ENCODE results near the gene SIL1.

Gene SIL1

GRCh38 chr5:139082813-139083498 is 115.2 kb downstream of the SIL1 start:
- TF ChIP-seq CTCF (IDR thresholded peaks at IDR 0.05): no peak

DNA sequence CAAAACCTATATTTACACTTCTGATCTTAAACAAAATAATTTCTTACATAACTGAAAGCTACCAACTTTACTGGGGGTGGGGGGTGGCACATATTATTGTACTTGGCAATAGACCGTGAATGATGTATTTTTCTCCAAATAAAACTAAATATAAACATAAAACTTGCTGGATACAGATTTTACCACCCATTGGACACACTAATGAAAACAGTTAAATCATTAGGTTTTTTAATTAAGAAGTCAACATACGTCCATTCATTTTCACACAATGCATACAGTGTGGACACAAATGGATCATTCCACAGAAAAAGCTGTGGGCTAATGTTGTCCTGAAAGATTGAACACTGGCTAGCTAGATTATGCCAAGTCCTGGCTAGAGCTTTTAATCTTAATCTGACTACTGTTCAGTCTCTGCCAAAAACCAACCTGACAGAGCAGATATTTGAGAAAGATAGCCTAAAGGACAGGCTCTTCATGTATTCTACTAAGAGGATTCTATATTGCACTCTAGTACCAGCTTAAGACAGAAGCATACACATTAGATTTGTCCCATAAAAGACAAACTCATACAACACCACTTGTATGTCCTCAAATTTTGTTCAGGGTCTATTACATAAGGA is 118.1 kb downstream of the SIL1 start:
- no peak for TF ChIP-seq CTCF (IDR thresholded peaks at IDR 0.05)

DNA sequence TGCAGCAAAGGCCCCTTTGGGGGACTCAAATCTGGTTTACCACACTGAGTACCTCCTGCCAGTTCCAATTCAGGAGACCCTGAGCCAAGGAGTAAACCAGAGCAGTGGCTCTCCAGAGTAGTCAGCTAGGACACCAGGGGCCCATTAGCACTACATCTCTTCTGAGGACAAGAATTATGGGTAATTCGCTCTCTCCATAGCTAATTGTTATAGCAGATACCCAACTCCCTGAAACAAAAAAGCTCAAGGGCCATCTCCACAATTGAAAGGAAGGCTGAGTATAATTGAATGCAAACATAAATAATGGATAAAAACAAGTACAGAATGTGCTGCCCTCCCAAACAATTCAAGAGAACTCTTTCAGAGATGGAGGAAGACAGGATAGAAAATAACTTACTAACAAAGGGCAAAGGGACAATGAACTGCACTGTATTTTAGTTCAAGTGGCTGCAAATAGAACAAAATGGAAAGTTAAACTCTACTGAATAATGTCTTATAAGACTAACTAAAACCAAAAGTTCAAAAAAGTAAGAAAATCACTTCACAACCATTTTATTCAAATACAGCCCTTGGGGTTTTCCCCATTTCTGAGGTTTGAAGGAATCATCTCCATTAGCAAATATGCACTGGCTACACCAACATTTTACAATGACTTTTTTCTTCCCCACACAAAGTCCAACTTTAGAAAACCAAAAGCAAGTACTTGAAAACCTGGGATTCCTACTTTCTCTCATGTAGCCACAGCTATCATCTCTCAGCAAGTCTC is 118.8 kb downstream of the SIL1 start:
- no peak for TF ChIP-seq CTCF (IDR thresholded peaks at IDR 0.05)

DNA sequence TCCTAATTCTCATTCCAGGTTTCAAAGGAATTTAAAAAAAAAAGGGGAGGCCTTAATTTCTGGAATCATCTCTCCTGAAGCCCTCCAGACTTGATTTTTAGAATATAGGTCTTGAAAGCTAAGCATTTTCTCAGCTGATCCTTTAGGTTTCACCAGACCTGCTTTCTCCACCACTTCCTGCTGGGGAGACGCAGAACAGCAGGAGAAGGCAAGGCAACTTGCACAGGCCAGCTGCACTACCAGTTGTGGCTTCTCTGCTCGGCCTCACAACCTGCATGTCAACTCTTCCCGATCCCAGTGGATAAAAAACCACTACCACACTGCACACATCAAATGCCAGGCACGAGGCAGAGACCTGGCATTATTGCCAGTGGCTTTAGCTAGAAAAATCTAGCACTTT is 119.8 kb downstream of the SIL1 start:
- no peak for TF ChIP-seq CTCF (IDR thresholded peaks at IDR 0.05)

- TF ChIP-seq CTCF (IDR thresholded peaks at IDR 0.05): no peak
Measured at GRCh38 chr5:139077899-139078298, 120.3 kb downstream of the SIL1 start.

GRCh38 chr5:139076111-139076510 is 122.1 kb downstream of the SIL1 start:
- TF ChIP-seq CTCF (IDR thresholded peaks at IDR 0.05): no peak

GRCh38 chr5:139075066-139076050 is 122.8 kb downstream of the SIL1 start:
- no peak for TF ChIP-seq CTCF (IDR thresholded peaks at IDR 0.05)

Data from LNCAP (cell line).